ENCODE measurements around the gene PLA2G3.

GRCh38 chr22:31144223-31144622 lies 3.9 kb upstream of the PLA2G3 start:
- TF ChIP-seq CTCF (conservative IDR thresholded peaks at IDR 0.05; ENCODE audit: low read length) (no peak), EZH2phosphoT487 (IDR thresholded peaks at IDR 0.05; ENCODE audit: borderline replicate concordance) (no peak)
